Heart left ventricle (tissue), 13 donors: ENCODE data around the gene BBOF1.

Experiments
- CTCF ChIP-seq, 12 donors: fragments of 200-600 bp; sonication (generic) in 4 of 12; IDR thresholded peaks; one replicate each; pipeline versions ENCODE4 v1.5.0 to v1.8.0; 2018 to 2022; ENCODE audit warnings: antibody characterized with exemption in 12 of 12, mild to moderate bottlenecking in 5 of 12
- POLR2A ChIP-seq, 2 donors: fragments of 450-650 bp; IDR thresholded peaks; one replicate each; pipeline ENCODE4 v1.6.1; 2017; ENCODE audit warnings: antibody characterized with exemption in 2 of 2, mild to moderate bottlenecking in 2 of 2, moderate library complexity in 2 of 2
- donor health status: ischemic (EF 13 %, LVEDD 7.1; RV severe dilation, severe dysfunction).
- donor health status: DM: no; HTN: yes; CAD: no.
- donor health status: DM: no; HTN: no; CAD: no.
- donor health status: ischemic (EF 25% LVEDD 6.9; RV normal size, moderate dysfunction).
- donor health status: ischemic (EF 25% LVEDD 5.7; RV mildly dilated, moderate dysfunction).
- donor health status: ischemic (EF 35%, LVEDD 5.7; RV mildly dilated, moderate dysfunction).
- donor health status: nonischemic (EF 11% LVEDD 7.7; RV severe dilation, severe dysfunction).
- donor health status: DM: yes; HTN: yes; CAD: no.
- donor health status: PGD.
- donor health status: ischemic (EF 29% LVEDD 5.4; RV normal size, mild dysfunction).
- donor health status: nonischemic (EF 23%, LVEDD 6.1; RV moderate dilation, normal function).

- TF ChIP-seq CTCF (IDR thresholded peaks at IDR 0.05) (no peak), POLR2A (IDR thresholded peaks at IDR 0.05) (no peak)
Observed at GRCh38 chr14:74018174-74018585, 969 bp upstream of the BBOF1 start.
